ENCODE measurements around the gene PGAP1. TPM values are rescaled to one million over a fixed set of nuclear protein-coding genes. Genes with fewer than 3 reads are reported as not detected.

The PGAP1 gene
- 10 to 100 TPM; 53.6 to 63.6 TPM for total RNA-seq

GRCh38 chr2:196926562-196927375 is at the start of gene PGAP1:
TSS of gene PGAP1 (minus strand) at chr2:196926707. CDS start at chr2:196926616, 91 bp downstream.
- Mint-ChIP-seq H3K36me3 (ENCODE audit: low read depth) (peaks cover 42% of the 10 kb centered on the region), H3K4me3 (peak within 1 kb of the TSS; percentile 93), H3K9me3 (peaks cover 5% of the 10 kb centered on the region), H3K27me3 (no peaks in the 10 kb centered on the region), H3K27ac (peak within 1 kb of the TSS; percentile 99), H3K4me1 (peaks cover 37% of the 10 kb centered on the region)
- peak; percentile 89 for DNase-seq
- ChIA-PET CTCF (interaction anchor here (0.6 to 3.0 kb wide), 6 partner anchors 9 to 382 kb away, joined by 3 to 18 read pairs (median 3); no protein-coding TSS in a partner anchor), POLR2A (interaction anchor here (0.7 to 6.0 kb wide), 34 partner anchors 8 to 778 kb away, joined by 3 to 136 read pairs (median 6); partner anchors contain the start of genes ANKRD44, COQ10B, GTF3C3 and MARS2)

DNA sequence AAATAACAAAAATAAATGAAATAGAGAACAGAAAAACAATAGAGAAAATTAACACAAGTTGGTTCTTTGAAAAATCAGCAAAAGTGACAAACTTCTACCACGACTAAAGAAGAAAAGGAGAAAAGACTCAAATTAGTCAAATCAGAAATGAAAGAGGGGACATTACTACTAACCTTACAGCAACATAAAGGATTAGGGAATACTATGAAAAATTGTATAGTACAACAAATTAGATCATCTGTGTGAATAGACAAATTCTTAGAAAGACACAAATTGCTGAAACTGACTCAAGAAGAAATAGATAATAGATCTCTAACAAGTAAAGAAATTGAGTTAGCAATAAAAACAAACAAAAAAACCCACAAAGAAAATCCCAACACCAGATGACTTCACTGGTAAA is 48.5 kb upstream of the PGAP1 start:
- ChIA-PET POLR2A (no interaction called here), CTCF (no interaction called here)
- Mint-ChIP-seq H3K4me1 (peaks cover 27% of the 10 kb centered on the region), H3K4me3 (no peak overlapping the region), H3K9me3 (peaks cover 6% of the 10 kb centered on the region), H3K36me3 (ENCODE audit: low read depth) (no peaks in the 10 kb centered on the region), H3K27me3 (peaks cover 1% of the 10 kb centered on the region), H3K27ac (no peak overlapping the region)
- DNase-seq = no peak

DNA sequence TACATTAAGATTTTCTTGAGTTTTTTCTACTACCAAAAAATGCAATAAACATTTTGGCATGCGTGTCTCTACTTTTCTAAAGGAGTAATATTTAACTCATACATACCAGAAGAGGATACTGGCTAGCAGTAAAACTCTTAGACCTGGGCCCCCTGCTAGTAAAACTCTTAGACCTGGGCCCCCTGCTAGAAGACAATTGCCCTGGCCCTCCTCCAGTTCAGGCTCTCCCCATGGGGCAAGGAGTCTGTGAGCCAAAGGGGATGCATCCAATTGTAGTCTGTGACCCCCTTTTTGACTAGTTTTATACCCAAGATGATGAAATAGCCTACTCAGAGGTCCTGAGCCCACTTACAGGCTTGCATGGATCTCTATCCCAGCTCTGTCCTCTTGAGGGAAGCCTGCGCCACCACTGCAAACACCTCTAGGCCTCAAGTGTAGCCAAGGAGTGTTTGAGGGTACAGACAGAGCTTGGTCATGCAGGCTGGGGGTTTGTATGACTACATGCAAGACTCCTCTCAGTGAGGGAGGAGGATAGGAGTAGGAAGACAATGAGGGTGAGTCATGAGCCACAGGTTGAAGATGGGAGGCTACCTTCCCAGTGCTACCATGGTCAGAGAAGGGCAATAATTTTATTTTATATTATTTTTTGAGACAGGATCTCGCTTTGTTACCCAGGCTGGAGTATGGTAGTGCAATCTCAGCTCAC is 45.2 kb upstream of the PGAP1 start:
- Mint-ChIP-seq H3K36me3 (ENCODE audit: low read depth) (peaks cover 5% of the 10 kb centered on the region), H3K9me3 (peaks cover 3% of the 10 kb centered on the region), H3K27me3 (no peaks in the 10 kb centered on the region), H3K27ac (no peak overlapping the region), H3K4me3 (no peak overlapping the region), H3K4me1 (peaks cover 34% of the 10 kb centered on the region)
- ChIA-PET POLR2A (interaction anchor here (1.0 to 3.3 kb wide), 2 partner anchors 9 to 44 kb away, joined by 3 to 15 read pairs; partner anchors contain the start of gene PGAP1), CTCF (no interaction called here)
- no peak for DNase-seq

DNA sequence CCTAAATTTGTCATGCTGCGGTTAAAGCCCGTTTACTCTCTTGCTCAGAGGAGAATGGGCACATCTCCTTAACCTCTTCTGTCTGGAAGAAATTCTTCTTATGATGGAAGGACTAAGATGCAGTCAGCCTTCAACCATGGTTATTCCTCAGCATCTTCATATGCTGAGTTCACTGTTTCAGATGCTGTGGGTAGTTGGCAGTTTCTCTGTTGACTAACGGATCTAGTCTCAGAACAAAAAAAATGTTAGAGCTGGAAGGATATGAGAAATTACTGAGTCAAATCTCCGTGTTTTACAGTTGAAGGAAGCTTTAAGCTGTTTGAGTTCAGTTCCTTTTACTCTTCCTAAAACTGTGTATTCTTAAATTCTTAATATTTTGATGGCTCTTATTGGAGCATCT is 43.6 kb upstream of the PGAP1 start:
- CTCF ChIA-PET = no interaction called here
- peaks cover 32% of the 10 kb centered on the region for H3K4me1 Mint-ChIP-seq
- H3K4me3 Mint-ChIP-seq = no peak overlapping the region
- no peak for DNase-seq
- POLR2A ChIA-PET = interaction anchor here (1.0 to 3.3 kb wide), 3 partner anchors 10 to 43 kb away, joined by 4 to 15 read pairs (median 9); partner anchors contain the start of gene PGAP1
- peaks cover 3% of the 10 kb centered on the region for H3K9me3 Mint-ChIP-seq
- peak overlapping the region; percentile 41 for H3K27ac Mint-ChIP-seq
- H3K27me3 Mint-ChIP-seq = no peaks in the 10 kb centered on the region
- peaks cover 8% of the 10 kb centered on the region for H3K36me3 Mint-ChIP-seq (ENCODE audit: low read depth)

- Mint-ChIP-seq H3K27ac (no peak overlapping the region), H3K4me1 (peaks cover 30% of the 10 kb centered on the region), H3K9me3 (peaks cover 3% of the 10 kb centered on the region), H3K36me3 (ENCODE audit: low read depth) (peaks cover 8% of the 10 kb centered on the region), H3K4me3 (no peak overlapping the region), H3K27me3 (no peaks in the 10 kb centered on the region)
- DNase-seq = no peak
- ChIA-PET CTCF (no interaction called here), POLR2A (interaction anchor here (1.1 to 2.3 kb wide), 2 partner anchors 12 to 20 kb away, joined by 3 to 9 read pairs; no protein-coding TSS in a partner anchor)
These were observed 42.0 kb upstream of the PGAP1 start for GRCh38 chr2:196968516-196968915.

DNA sequence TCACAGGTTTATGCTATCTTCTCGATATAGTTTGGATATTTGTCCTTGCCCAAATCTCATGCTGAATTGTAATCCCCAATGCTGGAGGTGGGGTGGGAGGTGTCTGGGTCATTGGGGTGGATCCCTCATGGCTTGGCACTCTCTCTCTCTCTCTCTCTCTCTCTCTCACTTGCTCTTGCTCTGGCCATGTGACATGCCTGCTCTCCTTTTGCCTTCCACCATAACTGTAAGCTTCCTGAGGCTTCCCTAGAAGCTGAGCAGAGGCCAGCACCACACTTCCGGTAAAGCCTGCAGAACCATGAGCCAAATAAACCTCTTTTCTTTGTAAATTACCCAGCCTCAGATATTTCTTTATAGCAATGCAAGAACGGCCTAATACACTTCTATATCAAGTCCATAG is 41.3 kb upstream of the PGAP1 start:
- Mint-ChIP-seq H3K27me3 (no peaks in the 10 kb centered on the region), H3K4me1 (peaks cover 34% of the 10 kb centered on the region), H3K36me3 (ENCODE audit: low read depth) (peaks cover 8% of the 10 kb centered on the region), H3K27ac (no peak overlapping the region), H3K9me3 (peaks cover 3% of the 10 kb centered on the region), H3K4me3 (no peak overlapping the region)
- no peak for DNase-seq
- ChIA-PET CTCF (no interaction called here), POLR2A (no interaction called here)

DNA sequence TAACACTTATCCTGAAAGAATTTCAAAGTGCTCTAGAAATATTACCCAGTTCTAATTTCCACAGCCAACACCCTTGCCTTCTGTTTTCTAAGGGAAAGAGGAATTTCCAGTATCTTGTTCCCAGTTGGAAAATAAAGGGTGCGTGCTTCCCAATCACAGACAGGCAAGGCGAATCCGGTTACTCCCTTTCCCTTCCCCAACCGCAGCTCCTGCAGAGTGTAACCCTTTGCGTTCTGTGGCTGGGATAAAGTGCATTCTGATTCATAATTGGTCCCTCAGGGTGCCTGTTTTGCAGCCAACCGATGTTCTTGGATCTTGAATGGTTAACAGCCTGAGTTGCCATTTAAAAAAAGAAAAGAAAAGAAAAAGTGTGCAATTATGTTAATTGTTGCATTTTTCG is 40.6 kb upstream of the PGAP1 start:
- Mint-ChIP-seq H3K27me3 (no peaks in the 10 kb centered on the region), H3K27ac (no peak overlapping the region), H3K4me3 (no peak overlapping the region), H3K4me1 (peaks cover 38% of the 10 kb centered on the region), H3K36me3 (ENCODE audit: low read depth) (peaks cover 10% of the 10 kb centered on the region), H3K9me3 (peaks cover 3% of the 10 kb centered on the region)
- POLR2A ChIA-PET = no interaction called here
- CTCF ChIA-PET = no interaction called here
- no peak for DNase-seq

- Mint-ChIP-seq H3K4me1 (peaks cover 40% of the 10 kb centered on the region), H3K9me3 (peaks cover 3% of the 10 kb centered on the region), H3K36me3 (ENCODE audit: low read depth) (peaks cover 10% of the 10 kb centered on the region), H3K27me3 (no peaks in the 10 kb centered on the region), H3K27ac (no peak overlapping the region), H3K4me3 (no peak overlapping the region)
- POLR2A ChIA-PET = no interaction called here
- CTCF ChIA-PET = no interaction called here
- DNase-seq = no peak
These were observed 39.6 kb upstream of the PGAP1 start for GRCh38 chr2:196966061-196966460.

DNA sequence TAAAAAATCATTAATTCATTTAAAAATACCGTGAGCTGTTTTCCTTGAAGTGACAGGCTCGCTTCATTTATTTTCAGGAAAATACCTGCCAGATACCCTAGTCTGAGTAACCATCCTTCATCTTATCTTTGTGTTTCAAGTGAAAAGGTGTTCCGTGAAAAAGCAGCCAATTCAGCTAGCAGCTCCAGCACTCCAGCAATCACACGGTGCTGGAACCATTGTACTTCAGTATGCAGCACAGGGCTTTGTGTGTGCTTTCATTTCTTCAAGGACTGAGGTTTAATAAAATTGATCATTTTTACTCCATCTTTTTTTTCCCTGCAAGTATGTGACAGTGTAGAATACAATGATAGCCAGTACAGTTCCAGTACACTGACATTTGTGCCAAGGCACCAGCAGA is 39.1 kb upstream of the PGAP1 start:
- ChIA-PET CTCF (interaction anchor here (0.8 kb wide), 1 partner anchor 22 kb away, joined by 3 read pairs; no protein-coding TSS in a partner anchor), POLR2A (no interaction called here)
- Mint-ChIP-seq H3K36me3 (ENCODE audit: low read depth) (peaks cover 10% of the 10 kb centered on the region), H3K4me1 (peaks cover 40% of the 10 kb centered on the region), H3K9me3 (peaks cover 3% of the 10 kb centered on the region), H3K27ac (no peak overlapping the region), H3K27me3 (no peaks in the 10 kb centered on the region), H3K4me3 (no peak overlapping the region)
- DNase-seq = no peak

DNA sequence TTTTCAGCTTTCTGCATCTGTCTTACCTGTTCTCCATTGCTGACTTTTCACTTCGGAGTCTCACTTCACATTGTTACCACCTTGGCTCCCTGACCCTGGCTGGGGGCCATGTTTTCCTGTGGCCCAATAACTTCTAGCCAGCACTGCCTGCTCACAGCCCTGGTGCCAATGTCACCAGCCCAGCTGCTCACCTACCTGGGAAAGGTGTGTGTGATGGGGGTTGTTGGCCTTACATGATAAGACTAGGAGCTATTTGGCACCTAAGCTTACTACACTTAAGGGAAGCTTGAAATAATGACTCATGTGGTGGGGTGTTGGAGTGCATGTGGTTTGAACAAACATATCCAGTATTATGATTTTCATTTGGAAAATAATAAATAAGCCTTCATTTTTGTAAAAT is 37.5 kb upstream of the PGAP1 start:
- Mint-ChIP-seq H3K4me1 (peaks cover 30% of the 10 kb centered on the region), H3K36me3 (ENCODE audit: low read depth) (peaks cover 16% of the 10 kb centered on the region), H3K27ac (no peak overlapping the region), H3K9me3 (peaks cover 5% of the 10 kb centered on the region), H3K27me3 (no peaks in the 10 kb centered on the region), H3K4me3 (no peak overlapping the region)
- ChIA-PET POLR2A (interaction anchor here (1.0 to 1.6 kb wide), 2 partner anchors 29 to 37 kb away, joined by 3 to 18 read pairs; partner anchors contain the start of gene PGAP1), CTCF (interaction anchor here (1.0 kb wide), 1 partner anchor 12 kb away, joined by 3 read pairs; no protein-coding TSS in a partner anchor)
- no peak for DNase-seq

GRCh38 chr2:196963043-196963442 is 36.5 kb upstream of the PGAP1 start:
- Mint-ChIP-seq H3K4me1 (peaks cover 29% of the 10 kb centered on the region), H3K27me3 (no peaks in the 10 kb centered on the region), H3K36me3 (ENCODE audit: low read depth) (peaks cover 22% of the 10 kb centered on the region), H3K4me3 (peak overlapping the region; percentile 30), H3K27ac (peak overlapping the region; percentile 33), H3K9me3 (peaks cover 12% of the 10 kb centered on the region)
- CTCF ChIA-PET = no interaction called here
- POLR2A ChIA-PET = interaction anchor here (1.0 to 1.9 kb wide), 3 partner anchors 28 to 36 kb away, joined by 3 to 29 read pairs (median 18); partner anchors contain the start of gene PGAP1
- no peak for DNase-seq

DNA sequence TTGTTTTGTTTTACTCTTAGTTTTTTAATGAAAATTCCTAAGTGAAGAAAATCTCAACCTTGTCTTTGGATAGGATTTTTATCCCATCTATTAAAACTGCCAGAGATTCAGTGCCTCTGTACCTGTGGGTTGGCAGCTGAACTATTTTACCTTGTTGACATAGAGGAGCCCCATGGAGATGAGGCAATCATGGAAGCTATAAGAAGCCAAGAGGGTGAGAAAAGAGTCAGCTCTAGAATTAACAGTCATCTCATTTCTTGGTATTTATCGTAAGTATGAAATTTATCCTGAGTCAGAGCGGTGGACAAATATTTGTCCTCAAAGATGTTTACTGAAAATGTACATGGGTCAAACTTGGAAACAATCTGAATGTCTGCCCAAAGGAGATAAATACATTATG is 35.8 kb upstream of the PGAP1 start:
- Mint-ChIP-seq H3K27ac (peak overlapping the region; percentile 13), H3K27me3 (no peaks in the 10 kb centered on the region)

DNA sequence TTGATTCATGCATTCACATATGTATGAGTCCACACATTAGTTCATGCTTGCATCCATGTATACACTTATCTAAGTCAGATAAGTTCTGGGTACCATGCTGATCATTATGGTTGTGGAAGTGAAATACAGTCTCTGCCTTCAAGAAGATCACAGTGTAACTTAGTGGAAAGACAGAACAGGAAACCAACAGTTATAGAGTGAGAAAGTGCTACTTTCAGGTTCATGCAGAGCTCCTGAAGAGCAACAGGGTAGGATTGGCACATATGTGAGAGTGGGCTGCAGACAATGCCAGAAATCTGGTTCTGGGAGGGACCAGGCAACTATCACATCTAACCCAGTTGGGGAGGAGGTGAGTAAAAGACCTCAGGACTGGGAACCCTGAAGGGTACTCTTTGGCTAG is 35.4 kb upstream of the PGAP1 start:
- Mint-ChIP-seq H3K9me3 (peaks cover 9% of the 10 kb centered on the region), H3K27ac (peak overlapping the region; percentile 13), H3K27me3 (no peaks in the 10 kb centered on the region), H3K36me3 (ENCODE audit: low read depth) (peaks cover 19% of the 10 kb centered on the region), H3K4me1 (peaks cover 29% of the 10 kb centered on the region), H3K4me3 (no peak overlapping the region)
- ChIA-PET POLR2A (interaction anchor here (0.7 to 1.9 kb wide), 3 partner anchors 26 to 46 kb away, joined by 3 to 29 read pairs (median 8); partner anchors contain the start of gene PGAP1), CTCF (no interaction called here)
- no peak for DNase-seq

More for the DNA sequence above, 35.8 kb upstream of the PGAP1 start:
- POLR2A ChIA-PET = interaction anchor here (1.7 to 1.9 kb wide), 2 partner anchors 36 to 47 kb away, joined by 8 to 29 read pairs; partner anchors contain the start of gene PGAP1
- peaks cover 29% of the 10 kb centered on the region for H3K4me1 Mint-ChIP-seq
- peak overlapping the region; percentile 31 for H3K4me3 Mint-ChIP-seq
- no peak for DNase-seq
- H3K9me3 Mint-ChIP-seq = peaks cover 9% of the 10 kb centered on the region
- CTCF ChIA-PET = no interaction called here
- H3K36me3 Mint-ChIP-seq (ENCODE audit: low read depth) = peaks cover 19% of the 10 kb centered on the region

Data from activated CD4-positive, alpha-beta memory T cell treated with anti-CD3 and anti-CD28 coated beads, Interleukin-2, amount 10 ng/mL, durations not matched to agents 7 days and 5 days (primary cell).